C1 segment of cervical spinal cord (tissue), 14 donors: ENCODE results near the gene CNIH3.

Source experiments
- DNase-seq, 14 donors: peaks; one replicate each; lab custom pipeline; 2025; lab: John Stamatoyannopoulos, UW

CNIH3 gene

DNA sequence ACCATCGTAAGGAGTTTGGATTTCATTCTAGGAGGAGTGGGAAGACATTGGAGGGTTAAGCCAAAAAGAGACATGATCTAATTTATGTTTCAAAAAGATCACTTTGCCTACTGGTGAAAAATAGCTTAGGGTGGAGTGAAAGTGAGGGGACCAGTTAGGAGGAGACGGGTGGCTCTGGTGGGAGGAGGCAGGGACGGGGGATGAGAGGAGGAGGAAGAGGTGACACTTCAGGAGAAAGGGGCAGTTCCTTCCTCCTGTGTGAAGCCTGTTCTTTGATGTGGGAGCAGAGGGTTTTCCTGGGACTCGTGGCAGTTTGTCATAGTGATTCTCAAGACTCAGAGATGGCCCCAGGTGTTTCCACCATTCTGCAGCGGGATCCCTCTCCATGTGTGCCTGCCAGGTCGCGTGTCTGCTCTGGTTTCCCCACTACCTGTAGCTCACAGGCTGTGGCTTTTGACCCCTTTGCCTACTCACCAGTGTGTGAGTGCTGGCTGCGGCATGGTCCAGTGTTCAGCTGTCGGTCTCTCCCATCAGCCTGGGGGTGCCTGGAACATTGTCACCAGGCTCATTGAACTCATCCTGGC is 102.4 kb downstream of the CNIH3 start:
- DNase-seq = no peak

DNA sequence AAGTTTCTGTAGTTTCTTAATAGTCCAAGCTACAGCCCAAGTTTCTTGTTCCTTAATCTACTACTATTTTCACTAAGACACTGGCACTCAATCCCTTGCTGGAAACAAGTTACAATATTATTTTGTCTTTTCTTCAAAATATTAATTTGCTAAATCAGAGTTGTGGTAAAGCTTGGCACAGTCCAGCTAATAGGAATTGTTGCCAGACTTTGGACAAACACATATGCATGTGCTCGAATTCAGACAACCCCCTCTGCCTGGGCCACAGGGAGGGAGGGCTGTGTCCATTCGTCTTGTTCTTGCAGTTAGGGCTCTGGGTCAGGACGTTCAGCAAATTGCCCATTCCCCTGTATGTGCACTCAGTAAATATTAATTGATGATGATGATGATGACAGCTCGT is 103.6 kb downstream of the CNIH3 start:
- DNase-seq = no peak

- DNase-seq = no peak
Measured at GRCh38 chr1:224720216-224720615, 104.1 kb downstream of the CNIH3 start.

- no peak for DNase-seq
Measured at GRCh38 chr1:224721000-224721399, 104.9 kb downstream of the CNIH3 start.

- DNase-seq = no peak
Measured at GRCh38 chr1:224722838-224723237, 106.7 kb downstream of the CNIH3 start.

DNA sequence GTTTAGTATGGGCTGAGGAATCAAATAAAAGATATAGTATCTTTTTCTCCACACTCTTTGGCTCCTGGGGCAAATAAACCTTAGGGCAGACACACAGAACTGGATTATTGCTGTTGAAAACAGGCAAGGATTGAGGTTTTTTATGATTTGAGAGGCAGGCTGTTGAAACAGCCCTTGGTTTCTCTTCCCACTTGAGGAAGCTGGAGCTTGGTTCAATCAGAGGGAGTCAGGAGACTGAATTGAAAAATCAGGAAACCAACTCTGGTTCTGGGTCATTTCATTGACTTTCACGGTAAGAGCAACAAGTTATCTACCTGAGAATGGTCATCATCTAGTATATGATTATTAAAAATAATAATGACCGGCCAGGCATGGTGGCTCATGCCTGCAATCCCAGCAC is 108.4 kb downstream of the CNIH3 start:
- DNase-seq = no peak

- peak in 4 of 14 donors; percentile 8 to 45 (median 21) for DNase-seq
Measured at GRCh38 chr1:224726441-224727182, 110.5 kb downstream of the CNIH3 start.

- DNase-seq = no peak
Measured at GRCh38 chr1:224727351-224728289, 111.5 kb downstream of the CNIH3 start.

GRCh38 chr1:224730540-224730939 is 114.4 kb downstream of the CNIH3 start:
- no peak for DNase-seq

GRCh38 chr1:224730965-224731364 is 114.8 kb downstream of the CNIH3 start:
- no peak for DNase-seq

- DNase-seq = no peak
Measured at GRCh38 chr1:224731633-224732032, 115.5 kb downstream of the CNIH3 start.

DNA sequence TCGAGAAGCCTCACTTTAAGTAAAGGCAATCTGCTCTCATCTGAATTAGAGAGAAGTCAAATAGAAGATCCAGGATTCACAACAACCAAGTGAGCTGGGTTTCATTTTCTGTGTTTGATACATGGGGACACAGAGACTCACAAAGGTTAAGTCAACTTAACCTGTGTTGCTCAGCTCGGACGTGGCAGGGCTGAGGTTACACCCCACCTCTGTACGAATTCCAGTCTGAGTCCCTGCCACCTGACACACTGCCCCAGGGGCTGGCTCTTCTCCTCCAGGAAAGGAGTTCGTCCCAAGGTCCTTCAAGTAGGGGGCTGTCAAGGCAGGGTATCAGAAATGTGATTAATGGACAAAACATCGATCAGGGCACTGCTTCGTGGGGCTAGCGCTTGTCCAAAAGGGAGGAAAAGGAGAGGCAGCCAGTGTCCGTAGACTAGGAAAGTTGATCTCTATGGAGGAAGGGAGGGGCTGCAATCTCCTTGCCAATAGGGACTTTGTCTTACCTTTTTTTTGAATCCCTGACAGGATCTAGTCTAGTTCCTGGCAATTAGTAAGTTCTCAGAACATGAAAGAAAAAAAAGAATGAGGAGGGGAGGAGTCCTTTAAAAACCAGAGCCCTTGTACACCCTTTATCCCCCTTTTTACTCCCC is 116.4 kb downstream of the CNIH3 start:
- DNase-seq = no peak

DNA sequence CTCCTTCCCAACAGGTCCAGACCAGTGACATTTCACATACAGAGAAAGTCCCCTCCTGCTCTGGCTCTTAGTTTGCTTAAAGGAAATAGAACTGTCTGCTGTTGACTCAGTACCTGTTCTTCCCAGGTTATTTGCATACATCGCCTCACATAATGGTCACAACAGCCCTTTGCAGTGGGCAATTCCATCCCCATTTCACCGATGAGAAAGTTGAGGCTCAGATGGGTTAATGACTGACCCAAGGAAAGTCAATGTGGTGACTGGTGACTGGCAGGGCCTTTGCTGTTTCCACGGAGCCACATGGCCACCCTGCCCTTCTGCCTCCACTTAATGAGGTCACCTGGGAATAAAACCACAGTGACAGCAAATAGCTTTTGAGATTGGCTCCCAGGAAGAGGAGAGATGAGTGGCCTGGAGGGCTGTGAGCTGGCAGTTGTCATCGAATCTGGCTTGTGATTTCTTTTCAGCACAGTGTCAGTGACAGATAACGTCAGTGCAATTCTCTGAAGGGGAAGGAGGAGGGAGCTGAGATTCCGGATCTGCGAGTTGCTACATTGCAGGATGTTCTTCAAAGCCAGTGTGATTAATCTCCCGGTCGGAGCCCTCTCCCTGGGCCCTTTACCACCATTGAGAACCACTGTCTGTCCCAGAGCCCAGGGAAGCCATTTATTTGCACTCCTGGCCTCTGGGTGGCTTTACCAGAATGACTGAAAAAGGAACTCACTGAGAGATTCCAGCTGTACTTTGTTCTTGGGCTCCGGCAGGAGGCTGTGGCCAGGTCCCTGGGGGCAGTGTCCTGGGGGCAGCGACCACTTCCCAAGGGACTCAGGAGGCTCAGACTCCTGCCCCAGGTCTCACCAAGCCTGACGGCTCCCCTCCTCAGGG is 117.2 kb downstream of the CNIH3 start:
- DNase-seq = peak in 2 of 14 donors; percentile 21 to 58

GRCh38 chr1:224734261-224734935 is 118.3 kb downstream of the CNIH3 start:
- DNase-seq = no peak

GRCh38 chr1:224735159-224735558 is 119.0 kb downstream of the CNIH3 start:
- DNase-seq = no peak

DNA sequence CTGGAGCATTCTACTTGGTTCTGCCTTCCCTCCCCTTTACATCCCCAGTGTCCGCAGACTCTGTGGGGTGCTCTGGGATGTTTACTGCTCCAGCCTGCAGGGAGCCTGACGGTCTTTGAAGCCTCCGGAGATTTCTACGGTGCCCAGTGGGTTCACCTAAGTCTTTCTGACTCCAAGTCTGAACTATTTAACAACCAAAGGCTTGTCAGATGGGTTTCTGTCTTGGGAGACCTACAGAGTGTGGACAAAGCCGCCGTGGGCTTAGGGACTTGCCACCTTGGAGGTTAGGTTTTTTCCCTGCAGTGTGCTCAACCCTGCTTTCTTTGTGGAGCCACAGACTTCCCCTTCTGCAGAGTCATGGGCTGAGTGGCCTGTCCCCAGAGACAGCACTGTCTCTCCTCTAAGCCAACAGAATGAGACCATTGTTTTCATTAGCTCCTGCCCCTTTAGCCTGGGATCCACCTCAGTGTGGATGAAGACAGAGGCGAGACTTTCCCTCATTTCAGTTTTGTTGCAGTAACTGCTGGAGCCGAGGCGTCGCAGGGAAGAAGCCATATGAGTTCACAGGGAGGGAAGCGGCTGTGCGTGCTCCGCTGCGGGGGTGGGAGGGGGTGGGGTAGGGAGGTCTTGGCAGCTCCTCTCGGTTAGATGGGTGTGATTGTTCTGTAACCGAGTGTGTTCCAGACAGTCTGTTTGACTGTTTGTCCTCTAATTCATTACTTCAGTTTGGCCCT is 120.7 kb downstream of the CNIH3 start:
- DNase-seq = peak in 9 of 14 donors; percentile 9 to 64 (median 31)

GRCh38 chr1:224737353-224737727 is 121.2 kb downstream of the CNIH3 start:
- no peak for DNase-seq

DNA sequence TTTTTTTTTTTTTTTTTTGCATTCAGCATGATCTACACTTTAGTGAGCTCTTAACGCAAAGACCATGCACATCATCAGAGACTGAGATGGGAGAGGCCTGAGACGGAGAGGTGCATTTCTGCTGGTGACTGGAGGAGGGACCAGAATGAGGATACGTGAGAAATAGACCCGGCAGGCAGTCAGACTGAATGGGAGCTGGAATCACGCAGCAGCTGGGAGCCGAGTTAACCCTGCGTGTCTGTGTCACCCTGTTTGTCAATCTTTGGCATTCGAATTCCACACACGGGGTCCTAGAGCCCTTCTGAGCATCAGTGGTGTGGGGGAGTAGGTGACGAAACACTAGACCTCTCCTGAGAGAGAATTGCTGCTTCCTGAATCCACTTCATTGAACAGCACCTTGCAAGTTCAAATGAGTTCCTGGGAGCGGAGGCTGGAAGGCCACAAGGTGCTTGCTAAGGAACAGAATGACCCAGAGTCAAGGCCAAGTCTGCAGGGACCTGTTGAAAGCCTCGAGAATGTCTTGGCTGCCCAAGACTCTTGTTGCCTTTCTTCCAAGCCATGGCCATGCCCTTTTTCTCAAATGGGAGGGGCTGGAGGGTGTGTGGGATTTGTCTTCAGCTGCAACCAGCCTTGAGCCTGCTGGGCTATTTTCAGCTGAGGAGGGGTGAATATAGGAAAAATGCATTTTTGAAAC is 123.3 kb downstream of the CNIH3 start:
- no peak for DNase-seq
